SK-N-SH treated with all-trans-retinoic acid at 6 μM for 48 hours (cell line): Measurements from ENCODE around the gene AGAP1.

Experiments
- ATAC-seq: fragments of 200-7000 bp; cut with Tn5 transposase; 3 replicates; pipeline ENCODE4 v1.9.1; 2020; ENCODE audit warnings: mild to moderate bottlenecking, moderate library complexity
- ARNTL ChIP-seq: fragments of 450-650 bp; formaldehyde crosslinking; IDR thresholded peaks from 2 replicates; pipeline ENCODE4 v1.5.0; 2020; ENCODE audit warnings: low read depth, mild to moderate bottlenecking, moderate library complexity, borderline replicate concordance
- CREB5 ChIP-seq: fragments of 250-450 bp; sonication (Bioruptor Pico); IDR thresholded peaks from 2 replicates; pipeline ENCODE4 v1.5.1; 2020; ENCODE audit warnings: low read depth, mild to moderate bottlenecking, moderate library complexity
- CSDC2 ChIP-seq: fragments of 250-450 bp; sonication (Bioruptor Pico); IDR thresholded peaks from 2 replicates; pipeline ENCODE4 v1.5.0; 2020; ENCODE audit warnings: mild to moderate bottlenecking, moderate library complexity
- CSRNP3 ChIP-seq: fragments of 250-450 bp; sonication (Bioruptor Pico); IDR thresholded peaks from 2 replicates; pipeline ENCODE4 v1.5.1; 2021; ENCODE audit warnings: mild to moderate bottlenecking, moderate library complexity
- ESRRG ChIP-seq: fragments of 250-450 bp; sonication (Bioruptor Pico); IDR thresholded peaks from 2 replicates; pipeline ENCODE4 v1.6.1; 2021; ENCODE audit warnings: mild to moderate bottlenecking
- GLIS3 ChIP-seq: fragments of 250-450 bp; sonication (Bioruptor Pico); IDR thresholded peaks from 2 replicates; pipeline ENCODE4 v1.5.0; 2020; ENCODE audit warnings: mild to moderate bottlenecking, moderate library complexity
- ISL1 ChIP-seq: fragments of 250-450 bp; sonication (Bioruptor Pico); IDR thresholded peaks from 2 replicates; pipeline ENCODE4 v2.1.2; 2022; ENCODE audit warnings: mild to moderate bottlenecking, moderate library complexity
- PATZ1 ChIP-seq: fragments of 250-450 bp; sonication (Bioruptor Pico); IDR thresholded peaks from 2 replicates; pipeline ENCODE4 v1.8.0; 2020; ENCODE audit warnings: mild to moderate bottlenecking, moderate library complexity, borderline replicate concordance
- POU6F1 ChIP-seq: fragments of 250-450 bp; sonication (Bioruptor Pico); IDR thresholded peaks from 2 replicates; pipeline ENCODE4 v1.8.0; 2021; ENCODE audit warnings: low read depth, mild to moderate bottlenecking, moderate library complexity, borderline replicate concordance
- PPARA ChIP-seq: fragments of 250-450 bp; sonication (Bioruptor Pico); IDR thresholded peaks from 2 replicates; pipeline ENCODE4 v1.5.0; 2020; ENCODE audit warnings: mild to moderate bottlenecking, borderline replicate concordance
- RARB ChIP-seq: fragments of 250-450 bp; sonication (Bioruptor Pico); IDR thresholded peaks from 2 replicates; pipeline ENCODE4 v1.8.0; 2021; ENCODE audit warnings: mild to moderate bottlenecking, moderate library complexity
- SNAI2 ChIP-seq: fragments of 250-450 bp; sonication (Bioruptor Pico); IDR thresholded peaks from 2 replicates; pipeline ENCODE4 v1.5.0; 2020; ENCODE audit warnings: mild to moderate bottlenecking, moderate library complexity
- TCF4 ChIP-seq: fragments of 250-450 bp; sonication (Bioruptor Pico); IDR thresholded peaks from 2 replicates; pipeline ENCODE4 v1.8.0; 2021; ENCODE audit warnings: mild to moderate bottlenecking, moderate library complexity, borderline replicate concordance
- TOX ChIP-seq: fragments of 250-450 bp; sonication (Bioruptor Pico); IDR thresholded peaks from 2 replicates; pipeline ENCODE4 v1.8.0; 2021; ENCODE audit warnings: mild to moderate bottlenecking, moderate library complexity, borderline replicate concordance
- TSHZ2 ChIP-seq: fragments of 250-450 bp; sonication (Bioruptor Pico); IDR thresholded peaks from 2 replicates; pipeline ENCODE4 v1.5.0; 2020; ENCODE audit warnings: mild to moderate bottlenecking, moderate library complexity
- ZC3H10 ChIP-seq: fragments of 250-450 bp; sonication (Bioruptor Pico); IDR thresholded peaks from 2 replicates; pipeline ENCODE4 v1.5.1; 2021; ENCODE audit warnings: mild to moderate bottlenecking, moderate library complexity
- ZFP3 ChIP-seq: fragments of 250-450 bp; sonication (Bioruptor Pico); IDR thresholded peaks from 2 replicates; pipeline ENCODE4 v1.5.0; 2020; ENCODE audit warnings: mild to moderate bottlenecking, moderate library complexity
- ZFP30 ChIP-seq: fragments of 450-650 bp; formaldehyde crosslinking; IDR thresholded peaks from 2 replicates; pipeline ENCODE4 v1.5.0; 2022; ENCODE audit warnings: mild to moderate bottlenecking, moderate library complexity
- ZNF565 ChIP-seq: fragments of 450-650 bp; formaldehyde crosslinking; conservative IDR thresholded peaks from 2 replicates; pipeline ENCODE4 v1.5.0; 2020; ENCODE audit warnings: low read depth, mild to moderate bottlenecking, moderate library complexity
- ZNF70 ChIP-seq: fragments of 450-650 bp; formaldehyde crosslinking; IDR thresholded peaks from 2 replicates; pipeline ENCODE4 v1.5.0; 2020; ENCODE audit warnings: mild to moderate bottlenecking, moderate library complexity
- ZNF8 ChIP-seq: fragments of 450-650 bp; formaldehyde crosslinking; IDR thresholded peaks from 2 replicates; pipeline ENCODE4 v1.5.0; 2020; ENCODE audit warnings: mild to moderate bottlenecking, moderate library complexity

The AGAP1 gene

GRCh38 chr2:235727174-235727573 is 233.3 kb downstream of the AGAP1 start:
- TF ChIP-seq ISL1 = no peak
- no peak for TF ChIP-seq ZC3H10 (CRISPR knock-in tag)
- TF ChIP-seq TCF4 (CRISPR knock-in tag) = no peak
- no peak for TF ChIP-seq CREB5 (CRISPR knock-in tag)
- no peak for TF ChIP-seq CSDC2 (CRISPR knock-in tag)
- no peak for TF ChIP-seq PPARA
- TF ChIP-seq ZNF8 (CRISPR knock-in tag) = no peak
- no peak for TF ChIP-seq ZFP3 (CRISPR knock-in tag)
- TF ChIP-seq RARB = no peak
- TF ChIP-seq GLIS3 (CRISPR knock-in tag) = no peak
- no peak for TF ChIP-seq ARNTL (CRISPR knock-in tag)
- TF ChIP-seq PATZ1 (CRISPR knock-in tag) = no peak
- no peak for TF ChIP-seq ZFP30 (CRISPR knock-in tag)
- TF ChIP-seq POU6F1 = no peak
- TF ChIP-seq ZNF70 (CRISPR knock-in tag) = no peak
- no peak for ATAC-seq

- TF ChIP-seq GLIS3 (CRISPR knock-in tag) (no peak), ZNF70 (CRISPR knock-in tag) (no peak), ESRRG (CRISPR knock-in tag) (no peak), TSHZ2 (CRISPR knock-in tag) (no peak), ZFP3 (CRISPR knock-in tag) (no peak), ZNF8 (CRISPR knock-in tag) (no peak), ZC3H10 (CRISPR knock-in tag) (no peak), CSDC2 (CRISPR knock-in tag) (no peak), ZFP30 (CRISPR knock-in tag) (no peak), PPARA (no peak), SNAI2 (no peak), ZNF565 (CRISPR knock-in tag) (no peak), TOX (CRISPR knock-in tag) (no peak), CSRNP3 (no peak), POU6F1 (no peak), ARNTL (CRISPR knock-in tag) (no peak), ISL1 (no peak)
- ATAC-seq = no peak
Measured at GRCh38 chr2:235727891-235728799, 234.3 kb downstream of the AGAP1 start.
